SU-DHL-6 (cell line): ENCODE measurements around the gene TMEM26.

Experiments used
- CTCF ChIP-seq: fragments of 200-600 bp; sonication (generic); IDR thresholded peaks from one replicate; pipeline ENCODE4 v1.5.1; 2017; ENCODE audit warnings: antibody characterized with exemption, mild to moderate bottlenecking, low read length, moderate library complexity; ENCODE audit not compliant: insufficient read depth, poor library complexity, severe bottlenecking
- EZH2phosphoT487 ChIP-seq: fragments of 200-600 bp; sonication (generic), shearing (Covaris generic); conservative IDR thresholded peaks from 2 replicates; pipeline ENCODE4 v1.6.1; 2018; ENCODE audit warnings: mild to moderate bottlenecking, antibody characterized with exemption, low read length, moderate library complexity, mixed read lengths

GRCh38 chr10:61390851-61391250 lies 62.3 kb downstream of the TMEM26 start:
- TF ChIP-seq CTCF: no peak
- no peak for TF ChIP-seq EZH2phosphoT487
